ENCODE measurements around the gene EFHC1. TPM values are rescaled to one million over a fixed set of nuclear protein-coding genes. Genes with fewer than 3 reads are reported as not detected.

Gene EFHC1
- total RNA-seq, 1 donor from 2014 or later, result 6.6 TPM

DNA sequence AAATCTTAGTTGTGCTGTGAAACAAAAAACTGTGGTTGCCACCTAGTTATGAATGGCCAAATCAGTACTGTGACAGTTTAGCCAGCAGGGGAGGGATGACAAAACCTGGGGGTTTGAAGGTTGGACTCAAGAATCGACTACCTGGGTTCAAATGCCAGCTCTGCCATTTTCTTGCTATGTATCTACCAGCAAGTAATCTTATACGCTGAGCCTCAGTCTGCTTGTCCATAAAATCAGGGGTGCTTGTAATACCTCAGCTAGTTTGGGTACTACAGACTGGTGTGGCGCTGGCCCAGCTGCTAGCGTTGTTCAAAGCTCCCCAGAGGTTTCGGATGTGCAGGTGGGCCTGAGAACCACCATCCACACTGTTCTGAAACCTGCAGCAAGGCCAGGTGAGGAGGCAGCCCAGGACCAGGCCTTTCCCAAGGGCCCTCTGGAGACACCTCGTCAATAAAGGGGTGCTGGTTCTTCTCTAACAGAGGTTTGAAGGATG, 116.3 kb downstream of the EFHC1 start:
- TF ChIP-seq, protein P1, sequence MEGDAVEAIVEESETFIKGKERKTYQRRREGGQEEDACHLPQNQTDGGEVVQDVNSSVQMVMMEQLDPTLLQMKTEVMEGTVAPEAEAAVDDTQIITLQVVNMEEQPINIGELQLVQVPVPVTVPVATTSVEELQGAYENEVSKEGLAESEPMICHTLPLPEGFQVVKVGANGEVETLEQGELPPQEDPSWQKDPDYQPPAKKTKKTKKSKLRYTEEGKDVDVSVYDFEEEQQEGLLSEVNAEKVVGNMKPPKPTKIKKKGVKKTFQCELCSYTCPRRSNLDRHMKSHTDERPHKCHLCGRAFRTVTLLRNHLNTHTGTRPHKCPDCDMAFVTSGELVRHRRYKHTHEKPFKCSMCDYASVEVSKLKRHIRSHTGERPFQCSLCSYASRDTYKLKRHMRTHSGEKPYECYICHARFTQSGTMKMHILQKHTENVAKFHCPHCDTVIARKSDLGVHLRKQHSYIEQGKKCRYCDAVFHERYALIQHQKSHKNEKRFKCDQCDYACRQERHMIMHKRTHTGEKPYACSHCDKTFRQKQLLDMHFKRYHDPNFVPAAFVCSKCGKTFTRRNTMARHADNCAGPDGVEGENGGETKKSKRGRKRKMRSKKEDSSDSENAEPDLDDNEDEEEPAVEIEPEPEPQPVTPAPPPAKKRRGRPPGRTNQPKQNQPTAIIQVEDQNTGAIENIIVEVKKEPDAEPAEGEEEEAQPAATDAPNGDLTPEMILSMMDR (IDR thresholded peaks at IDR 0.05; ENCODE audit: insufficient read depth, low read length, severe bottlenecking), result no peak
- Histone ChIP-seq H3K27me3 (ENCODE audit: control insufficient read depth, insufficient read depth, low read length) (no peaks in the 10 kb centered on the region), H3K4me3 (ENCODE audit: low read depth, low read length) (no peak overlapping the region), H3K36me3 (ENCODE audit: control insufficient read depth, insufficient read depth, low read length) (peaks cover 1% of the 10 kb centered on the region)
- FAIRE-seq (no peak), DNase-seq (ENCODE audit: low read depth) (no peak)

GRCh38 chr6:52537001-52537753, 117.0 kb downstream of the EFHC1 start:
- FAIRE-seq (no peak), DNase-seq (ENCODE audit: low read depth) (peak; percentile 73)
- TF ChIP-seq, protein P1 (IDR thresholded peaks at IDR 0.05; ENCODE audit: insufficient read depth, low read length, severe bottlenecking), result no peak
- peaks cover 1% of the 10 kb centered on the region for H3K36me3 ChIP-seq (ENCODE audit: control insufficient read depth, insufficient read depth, low read length)
- H3K27me3 ChIP-seq (ENCODE audit: control insufficient read depth, insufficient read depth, low read length), result no peaks in the 10 kb centered on the region
- no peak overlapping the region for H3K4me3 ChIP-seq (ENCODE audit: low read depth, low read length)

- no peak for FAIRE-seq
- peaks cover 1% of the 10 kb centered on the region for H3K36me3 ChIP-seq (ENCODE audit: control insufficient read depth, insufficient read depth, low read length)
- TF ChIP-seq, protein P1 (IDR thresholded peaks at IDR 0.05; ENCODE audit: insufficient read depth, low read length, severe bottlenecking), result no peak
- no peaks in the 10 kb centered on the region for H3K27me3 ChIP-seq (ENCODE audit: control insufficient read depth, insufficient read depth, low read length)
- DNase-seq (ENCODE audit: low read depth), result no peak
- H3K4me3 ChIP-seq (ENCODE audit: low read depth, low read length), result no peak overlapping the region
These were observed 118.2 kb downstream of the EFHC1 start for GRCh38 chr6:52538252-52538900.

DNA sequence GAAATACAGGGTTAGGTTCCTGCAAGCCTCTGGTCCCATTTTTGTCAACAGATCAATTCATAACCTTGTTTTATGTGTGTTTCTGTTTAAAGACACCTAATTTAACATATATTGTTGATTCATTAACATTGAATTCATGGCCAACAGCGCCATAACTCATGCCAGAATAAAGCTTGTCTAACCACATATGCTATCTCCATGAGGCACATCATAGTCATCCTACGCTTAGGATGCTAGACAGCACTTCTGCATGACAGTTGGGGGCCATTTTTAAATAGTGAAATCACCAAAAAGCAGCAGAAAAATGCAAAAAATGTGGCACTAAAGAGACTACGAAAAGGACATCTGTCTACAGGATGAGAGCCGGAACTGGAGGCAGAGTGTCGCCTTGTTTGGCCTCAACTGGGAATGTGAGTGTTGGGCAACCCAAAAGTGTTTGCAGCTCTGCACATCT, 118.8 kb downstream of the EFHC1 start:
- Histone ChIP-seq H3K36me3 (ENCODE audit: control insufficient read depth, insufficient read depth, low read length) (peaks cover 1% of the 10 kb centered on the region), H3K4me3 (ENCODE audit: low read depth, low read length) (no peak overlapping the region), H3K27me3 (ENCODE audit: control insufficient read depth, insufficient read depth, low read length) (no peaks in the 10 kb centered on the region)
- DNase-seq (ENCODE audit: low read depth) (no peak), FAIRE-seq (no peak)
- TF ChIP-seq, protein P1 (IDR thresholded peaks at IDR 0.05; ENCODE audit: insufficient read depth, low read length, severe bottlenecking), result no peak

- TF ChIP-seq, protein P1 (IDR thresholded peaks at IDR 0.05; ENCODE audit: insufficient read depth, low read length, severe bottlenecking), result no peak
- FAIRE-seq (no peak), DNase-seq (ENCODE audit: low read depth) (no peak)
- Histone ChIP-seq H3K4me3 (ENCODE audit: low read depth, low read length) (no peak overlapping the region), H3K36me3 (ENCODE audit: control insufficient read depth, insufficient read depth, low read length) (peaks cover 1% of the 10 kb centered on the region), H3K27me3 (ENCODE audit: control insufficient read depth, insufficient read depth, low read length) (no peaks in the 10 kb centered on the region)
These were observed 119.5 kb downstream of the EFHC1 start for GRCh38 chr6:52539607-52540006.
